Mesendoderm (in vitro differentiated cells): ENCODE data around the gene ZFP36.

Source experiments
- DNase-seq: peaks from one replicate; pipeline ENCODE4 v3.0.0; 2013
- H2AK5ac ChIP-seq: 2 replicates; pipeline ENCODE4 v1.6.1; 2013; ENCODE audit warnings: low read length, inconsistent platforms
- H2BK120ac ChIP-seq: 2 replicates; pipeline ENCODE4 v1.6.1; 2013; ENCODE audit warnings: low read depth, mild to moderate bottlenecking, low read length, moderate library complexity, mixed read lengths
- H2BK15ac ChIP-seq: replicated peaks from 2 replicates; pipeline ENCODE4 v1.6.1; 2013; ENCODE audit warnings: low read depth, mild to moderate bottlenecking, moderate library complexity
- H2BK5ac ChIP-seq: 2 replicates; pipeline ENCODE4 v1.6.1; 2013; ENCODE audit warnings: low read length, inconsistent platforms
- H3K18ac ChIP-seq: 2 replicates; pipeline ENCODE4 v1.6.1; 2013; ENCODE audit warnings: mild to moderate bottlenecking, low read length, mixed read lengths
- H3K23ac ChIP-seq: one replicate; pipeline ENCODE4 v1.6.1; 2013; ENCODE audit warnings: low read length
- H3K27ac ChIP-seq: 2 replicates; pipeline ENCODE4 v1.5.1; 2013; ENCODE audit warnings: low read depth, mild to moderate bottlenecking, inconsistent platforms, low read length, moderate library complexity
- H3K27me3 ChIP-seq: 2 replicates; pipeline ENCODE4 v1.6.1; 2013; ENCODE audit warnings: low read length, control low read depth, mild to moderate bottlenecking, inconsistent platforms; ENCODE audit not compliant: insufficient read depth, poor library complexity
- H3K36me3 ChIP-seq: 2 replicates; pipeline ENCODE4 v1.6.1; 2013; ENCODE audit warnings: low read length, inconsistent platforms; ENCODE audit not compliant: control insufficient read depth, insufficient read depth
- H3K4ac ChIP-seq: one replicate; pipeline ENCODE4 v1.6.1; 2013; ENCODE audit warnings: low read depth, mild to moderate bottlenecking, low read length, moderate library complexity
- H3K4me1 ChIP-seq: 2 replicates; pipeline ENCODE4 v1.6.1; 2013; ENCODE audit warnings: low read depth, low read length, inconsistent platforms; ENCODE audit not compliant: control insufficient read depth
- H3K4me2 ChIP-seq: 2 replicates; pipeline ENCODE4 v1.6.1; 2013; ENCODE audit warnings: low read length
- H3K4me3 ChIP-seq: 2 replicates; pipeline ENCODE4 v1.5.1; 2013; ENCODE audit warnings: mild to moderate bottlenecking, low read length
- H3K56ac ChIP-seq: one replicate; pipeline ENCODE4 v1.6.1; 2013; ENCODE audit warnings: low read length
- H3K79me1 ChIP-seq: 2 replicates; pipeline ENCODE4 v1.6.1; 2013; ENCODE audit warnings: low read length, inconsistent platforms
- H3K79me2 ChIP-seq: 2 replicates; pipeline ENCODE4 v1.6.1; 2013; ENCODE audit warnings: mild to moderate bottlenecking, low read length; ENCODE audit not compliant: control insufficient read depth, insufficient read depth
- H3K9ac ChIP-seq: 2 replicates; pipeline ENCODE4 v1.6.1; 2013; ENCODE audit warnings: low read length, inconsistent platforms
- H4K5ac ChIP-seq: one replicate; pipeline ENCODE4 v1.6.1; 2013; ENCODE audit warnings: low read length
- H4K8ac ChIP-seq: one replicate; pipeline ENCODE4 v1.6.1; 2013; ENCODE audit warnings: low read depth, mild to moderate bottlenecking, control low read depth, low read length, moderate library complexity
- whole genome bisulfite sequencing: extraction: QIAGEN DNeasy Blood & Tissue Kit; methylation state at CpG from one replicate; pipeline ENCODE4 v1.1.7; 2013; ENCODE audit warnings: low lambda C conversion rate, missing lambda C conversion rate; ENCODE audit not compliant: insufficient coverage; ENCODE audit errors: extremely low coverage; 5-methylcytosine and 5-hydroxymethylcytosine counted together

The ZFP36 gene

GRCh38 chr19:39408392-39409207 lies 2.0 kb downstream of the ZFP36 start:
- no peak overlapping the region for H3K23ac ChIP-seq
- H3K9ac ChIP-seq, result peak overlapping the region; percentile 99
- no peak overlapping the region for H2BK5ac ChIP-seq
- no peak overlapping the region for H4K5ac ChIP-seq
- no peak overlapping the region for H3K27ac ChIP-seq
- H3K56ac ChIP-seq, result peak overlapping the region; percentile 65
- no peak overlapping the region for H2BK15ac ChIP-seq
- H3K36me3 ChIP-seq, result no peaks in the 10 kb centered on the region
- no peak overlapping the region for H3K4ac ChIP-seq
- H3K4me3 ChIP-seq, result no peak overlapping the region
- H3K79me1 ChIP-seq, result no peaks in the 10 kb centered on the region
- peaks cover 13% of the 10 kb centered on the region for H3K4me1 ChIP-seq
- H4K8ac ChIP-seq, result no peak overlapping the region
- peak overlapping the region; percentile 88 for H2AK5ac ChIP-seq
- peak overlapping the region; percentile 38 for H3K4me2 ChIP-seq
- H3K27me3 ChIP-seq, result no peaks in the 10 kb centered on the region
- no peak overlapping the region for H3K18ac ChIP-seq
- H3K79me2 ChIP-seq, result peaks cover 27% of the 10 kb centered on the region
- no CpG with 5 or more reads among the region's 20 CpGs for WGBS
- no peak overlapping the region for H2BK120ac ChIP-seq
- DNase-seq, result no peak

GRCh38 chr19:39409208-39410016 lies 2.8 kb downstream of the ZFP36 start:
- H3K4me3 ChIP-seq, result peak overlapping the region; percentile 37
- H2BK5ac ChIP-seq, result peak overlapping the region; percentile 91
- peak overlapping the region; percentile 62 for H3K4ac ChIP-seq
- no peak overlapping the region for H2BK15ac ChIP-seq
- peaks cover 35% of the 10 kb centered on the region for H3K79me2 ChIP-seq
- peak overlapping the region; percentile 92 for H3K9ac ChIP-seq
- peak overlapping the region; percentile 73 for H3K56ac ChIP-seq
- peak overlapping the region; percentile 90 for H4K8ac ChIP-seq
- no CpG with 5 or more reads among the region's 52 CpGs for WGBS
- H3K4me2 ChIP-seq, result peak overlapping the region; percentile 78
- peaks cover 2% of the 10 kb centered on the region for H3K79me1 ChIP-seq
- H3K27ac ChIP-seq, result peak overlapping the region; percentile 92
- no peaks in the 10 kb centered on the region for H3K27me3 ChIP-seq
- H2BK120ac ChIP-seq, result peak overlapping the region; percentile 88
- no peak overlapping the region for H2AK5ac ChIP-seq
- no peak overlapping the region for H3K23ac ChIP-seq
- peak overlapping the region; percentile 98 for H3K18ac ChIP-seq
- DNase-seq, result peak; percentile 94
- H3K4me1 ChIP-seq, result peaks cover 13% of the 10 kb centered on the region
- no peak overlapping the region for H4K5ac ChIP-seq
- H3K36me3 ChIP-seq, result no peaks in the 10 kb centered on the region

- Histone ChIP-seq H3K36me3 (no peaks in the 10 kb centered on the region), H3K4me3 (peak overlapping the region; percentile 11), H4K8ac (peak overlapping the region; percentile 90), H2AK5ac (peak overlapping the region; percentile 4), H3K4me1 (peaks cover 16% of the 10 kb centered on the region), H3K4me2 (peak overlapping the region; percentile 78), H2BK5ac (peak overlapping the region; percentile 91), H3K4ac (peak overlapping the region; percentile 62), H3K27ac (peak overlapping the region; percentile 92), H3K27me3 (no peaks in the 10 kb centered on the region), H3K56ac (peak overlapping the region; percentile 73), H4K5ac (no peak overlapping the region), H2BK15ac (no peak overlapping the region), H3K79me1 (peaks cover 9% of the 10 kb centered on the region), H3K9ac (peak overlapping the region; percentile 92), H3K23ac (no peak overlapping the region), H3K79me2 (peaks cover 43% of the 10 kb centered on the region), H2BK120ac (peak overlapping the region; percentile 88), H3K18ac (peak overlapping the region; percentile 98)
- DNase-seq, result peak; percentile 73
- WGBS, result no CpG with 5 or more reads among the region's 35 CpGs
Observed at GRCh38 chr19:39410017-39410830, 3.6 kb downstream of the ZFP36 start.

- H2AK5ac ChIP-seq, result no peak overlapping the region
- peaks cover 16% of the 10 kb centered on the region for H3K4me1 ChIP-seq
- H3K4me3 ChIP-seq, result no peak overlapping the region
- no peaks in the 10 kb centered on the region for H3K27me3 ChIP-seq
- H3K79me2 ChIP-seq, result peaks cover 46% of the 10 kb centered on the region
- H3K27ac ChIP-seq, result peak overlapping the region; percentile 7
- no peaks in the 10 kb centered on the region for H3K36me3 ChIP-seq
- peak overlapping the region; percentile 44 for H3K4ac ChIP-seq
- H3K18ac ChIP-seq, result peak overlapping the region; percentile 43
- H2BK5ac ChIP-seq, result no peak overlapping the region
- no peak for DNase-seq
- H4K8ac ChIP-seq, result no peak overlapping the region
- H3K4me2 ChIP-seq, result peak overlapping the region; percentile 78
- no peak overlapping the region for H4K5ac ChIP-seq
- H3K56ac ChIP-seq, result peak overlapping the region; percentile 73
- no CpG with 5 or more reads among the region's 1 CpG for WGBS
- H3K79me1 ChIP-seq, result peaks cover 12% of the 10 kb centered on the region
- H2BK15ac ChIP-seq, result no peak overlapping the region
- peak overlapping the region; percentile 92 for H3K9ac ChIP-seq
- no peak overlapping the region for H3K23ac ChIP-seq
- no peak overlapping the region for H2BK120ac ChIP-seq
Observed at GRCh38 chr19:39410831-39411080, 4.1 kb downstream of the ZFP36 start.

- H3K27me3 ChIP-seq, result no peaks in the 10 kb centered on the region
- peak overlapping the region; percentile 21 for H3K4me2 ChIP-seq
Observed at GRCh38 chr19:39411081-39411831, 4.6 kb downstream of the ZFP36 start.

More at GRCh38 chr19:39411081-39411831, 4.6 kb downstream of the ZFP36 start:
- H3K36me3 ChIP-seq, result no peaks in the 10 kb centered on the region
- no peak overlapping the region for H3K4me3 ChIP-seq
- peaks cover 51% of the 10 kb centered on the region for H3K79me2 ChIP-seq
- DNase-seq, result peak; percentile 42
- H3K27ac ChIP-seq, result peak overlapping the region; percentile 7
- no peak overlapping the region for H2BK5ac ChIP-seq
- peaks cover 15% of the 10 kb centered on the region for H3K79me1 ChIP-seq
- H3K23ac ChIP-seq, result no peak overlapping the region
- peak overlapping the region; percentile 76 for H3K56ac ChIP-seq
- H3K4me1 ChIP-seq, result peaks cover 16% of the 10 kb centered on the region
- 100% methylated on average over 1 of the region's 9 CpGs for WGBS
- H3K18ac ChIP-seq, result no peak overlapping the region
- peak overlapping the region; percentile 66 for H2AK5ac ChIP-seq
- no peak overlapping the region for H4K8ac ChIP-seq
- H3K4ac ChIP-seq, result no peak overlapping the region
- no peak overlapping the region for H2BK15ac ChIP-seq
- H2BK120ac ChIP-seq, result no peak overlapping the region
- peak overlapping the region; percentile 92 for H3K9ac ChIP-seq
- no peak overlapping the region for H4K5ac ChIP-seq
